ENCODE measurements around the gene SH3RF3.

DNA sequence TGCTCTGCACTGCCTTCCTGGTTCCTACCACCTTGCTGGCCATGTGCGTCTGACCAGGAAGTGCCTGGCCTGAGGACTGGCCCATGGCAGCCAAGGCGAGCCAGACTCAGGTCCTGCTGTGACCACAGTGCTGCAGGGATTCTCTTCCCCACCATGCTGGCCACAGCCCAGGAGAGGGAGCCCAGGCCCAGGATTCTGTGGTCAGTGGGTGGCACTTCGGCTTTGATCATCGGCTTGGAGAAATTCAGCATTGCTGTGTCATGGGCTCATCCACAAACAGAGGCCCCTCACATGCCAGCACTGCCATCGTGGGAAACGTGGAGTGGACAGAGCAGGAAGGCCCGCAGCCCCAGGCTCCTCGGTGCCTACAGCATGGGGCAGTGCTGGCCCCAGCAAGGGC, 273.2 kb downstream of the SH3RF3 start:
- no peak for TF ChIP-seq NFYB (CRISPR knock-in tag; conservative IDR thresholded peaks at IDR 0.05; ENCODE audit: low read depth)
- TF ChIP-seq, protein P1, sequence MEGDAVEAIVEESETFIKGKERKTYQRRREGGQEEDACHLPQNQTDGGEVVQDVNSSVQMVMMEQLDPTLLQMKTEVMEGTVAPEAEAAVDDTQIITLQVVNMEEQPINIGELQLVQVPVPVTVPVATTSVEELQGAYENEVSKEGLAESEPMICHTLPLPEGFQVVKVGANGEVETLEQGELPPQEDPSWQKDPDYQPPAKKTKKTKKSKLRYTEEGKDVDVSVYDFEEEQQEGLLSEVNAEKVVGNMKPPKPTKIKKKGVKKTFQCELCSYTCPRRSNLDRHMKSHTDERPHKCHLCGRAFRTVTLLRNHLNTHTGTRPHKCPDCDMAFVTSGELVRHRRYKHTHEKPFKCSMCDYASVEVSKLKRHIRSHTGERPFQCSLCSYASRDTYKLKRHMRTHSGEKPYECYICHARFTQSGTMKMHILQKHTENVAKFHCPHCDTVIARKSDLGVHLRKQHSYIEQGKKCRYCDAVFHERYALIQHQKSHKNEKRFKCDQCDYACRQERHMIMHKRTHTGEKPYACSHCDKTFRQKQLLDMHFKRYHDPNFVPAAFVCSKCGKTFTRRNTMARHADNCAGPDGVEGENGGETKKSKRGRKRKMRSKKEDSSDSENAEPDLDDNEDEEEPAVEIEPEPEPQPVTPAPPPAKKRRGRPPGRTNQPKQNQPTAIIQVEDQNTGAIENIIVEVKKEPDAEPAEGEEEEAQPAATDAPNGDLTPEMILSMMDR (IDR thresholded peaks at IDR 0.05), result no peak
- TF ChIP-seq ZNF263 (CRISPR knock-in tag; IDR thresholded peaks at IDR 0.05; ENCODE audit: low read depth), result no peak
- no peak for TF ChIP-seq SMAD3 (CRISPR knock-in tag; IDR thresholded peaks at IDR 0.05; ENCODE audit: borderline replicate concordance)
- no peak for TF ChIP-seq JUN (CRISPR knock-in tag; IDR thresholded peaks at IDR 0.05)
- TF ChIP-seq FOXJ3 (CRISPR knock-in tag; IDR thresholded peaks at IDR 0.05; ENCODE audit: borderline replicate concordance), result no peak
- no peak for TF ChIP-seq FOXP1 (CRISPR knock-in tag; IDR thresholded peaks at IDR 0.05; ENCODE audit: borderline replicate concordance)
- no peak for TF ChIP-seq NR2C2 (CRISPR knock-in tag; IDR thresholded peaks at IDR 0.05)

All from WTC11 (cell line).